A673 (cell line): Measurements from ENCODE around the gene DPP10.

Experiments
- EZH2 ChIP-seq: fragments of 200-600 bp; sonication (generic); IDR thresholded peaks from 2 replicates; pipeline ENCODE4 v1.6.1; 2017; ENCODE audit warnings: borderline replicate concordance, low read depth, mild to moderate bottlenecking, mixed read lengths, antibody characterized with exemption, low read length; ENCODE audit not compliant: poor library complexity, severe bottlenecking
- TF ChIP-seq, protein P1 (sequence below): fragments of 300-800, 200-600 bp; sonication (generic); conservative IDR thresholded peaks from 2 replicates; pipeline ENCODE4 v1.5.1; 2017; ENCODE audit warnings: low read depth, mild to moderate bottlenecking, antibody characterized with exemption, low read length, moderate library complexity, mixed read lengths

DNA sequence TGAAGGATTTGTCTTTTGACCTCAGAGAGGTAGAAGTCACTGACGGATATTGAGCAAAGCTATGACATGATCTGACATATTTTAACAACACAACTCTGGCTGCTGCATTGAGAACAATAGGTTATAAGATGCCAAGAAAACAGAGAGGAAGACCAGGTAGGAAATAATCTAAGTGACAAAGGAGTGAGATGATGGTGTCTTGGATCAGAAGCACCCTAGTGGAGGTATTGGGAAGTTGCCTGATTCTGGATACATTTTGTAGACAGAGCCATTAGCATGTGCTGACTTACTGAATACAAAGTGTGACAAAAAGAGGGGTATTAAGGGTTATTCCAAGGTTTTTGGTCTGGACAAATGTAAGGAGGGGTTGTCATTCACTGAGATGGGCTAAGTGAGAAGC, 1438.1 kb downstream of the DPP10 start:
- TF ChIP-seq, protein P1, sequence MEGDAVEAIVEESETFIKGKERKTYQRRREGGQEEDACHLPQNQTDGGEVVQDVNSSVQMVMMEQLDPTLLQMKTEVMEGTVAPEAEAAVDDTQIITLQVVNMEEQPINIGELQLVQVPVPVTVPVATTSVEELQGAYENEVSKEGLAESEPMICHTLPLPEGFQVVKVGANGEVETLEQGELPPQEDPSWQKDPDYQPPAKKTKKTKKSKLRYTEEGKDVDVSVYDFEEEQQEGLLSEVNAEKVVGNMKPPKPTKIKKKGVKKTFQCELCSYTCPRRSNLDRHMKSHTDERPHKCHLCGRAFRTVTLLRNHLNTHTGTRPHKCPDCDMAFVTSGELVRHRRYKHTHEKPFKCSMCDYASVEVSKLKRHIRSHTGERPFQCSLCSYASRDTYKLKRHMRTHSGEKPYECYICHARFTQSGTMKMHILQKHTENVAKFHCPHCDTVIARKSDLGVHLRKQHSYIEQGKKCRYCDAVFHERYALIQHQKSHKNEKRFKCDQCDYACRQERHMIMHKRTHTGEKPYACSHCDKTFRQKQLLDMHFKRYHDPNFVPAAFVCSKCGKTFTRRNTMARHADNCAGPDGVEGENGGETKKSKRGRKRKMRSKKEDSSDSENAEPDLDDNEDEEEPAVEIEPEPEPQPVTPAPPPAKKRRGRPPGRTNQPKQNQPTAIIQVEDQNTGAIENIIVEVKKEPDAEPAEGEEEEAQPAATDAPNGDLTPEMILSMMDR = no peak
- TF ChIP-seq EZH2 = no peak
